Spleen (tissue), 7 donors: ENCODE results near the gene PGAP2.

ENCODE experiments used
- POLR2A ChIP-seq, 3 donors: fragments of 450-650 bp; IDR thresholded peaks; one replicate each; pipeline ENCODE4 v1.5.1; 2017; ENCODE audit warnings: antibody characterized with exemption in 3 of 3, mild to moderate bottlenecking in 1 of 3
- POLR2AphosphoS5 ChIP-seq, 3 donors: sonication (generic); formaldehyde crosslinking; IDR thresholded peaks; one replicate each; pipeline ENCODE4 v1.5.1; 2017; ENCODE audit warnings: antibody characterized with exemption in 3 of 3
- TF ChIP-seq, protein P1 (sequence below), 11 experiments: fragments of 200-600 bp in 7 of 11; fragments of 450-650 bp in 4 of 11; sonication (generic) in 4 of 11; IDR thresholded peaks in 8 of 11; conservative IDR thresholded peaks in 3 of 11; 1 replicate in 7 of 11; 2 replicates in 4 of 11; pipeline versions ENCODE4 v1.4.0 to v1.8.0; 2016 to 2021; ENCODE audit warnings: antibody characterized with exemption in 11 of 11, inconsistent platforms in 4 of 11, mild to moderate bottlenecking in 1 of 11
- donor health status: DM: no; HTN: no; CAD: no; lungs with moderate emphysema.
- donor health status: DM: no; HTN: no; CAD: no.
- donor health status: DM: no; HTN: no; CAD: no.

DNA sequence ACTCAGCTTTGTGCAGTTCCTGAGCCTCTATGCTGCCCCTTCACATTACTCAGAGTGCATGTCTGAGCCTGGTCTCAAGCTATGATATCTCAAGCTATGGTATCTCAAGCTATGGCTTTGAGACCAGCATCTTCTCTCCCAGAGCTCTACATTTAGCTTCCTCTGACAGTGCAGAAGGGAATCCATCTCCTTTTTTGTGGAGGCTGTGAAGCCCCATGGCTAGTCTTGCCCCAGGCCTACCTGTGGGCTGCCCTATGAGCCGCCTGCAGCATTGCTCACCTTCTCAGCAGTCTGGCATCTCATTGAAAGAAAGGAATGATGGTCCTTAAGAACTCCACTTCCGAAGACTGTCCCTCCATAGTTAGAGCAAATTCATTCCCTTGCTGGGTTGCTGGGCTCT lies 12.6 kb downstream of the PGAP2 start:
- TF ChIP-seq, protein P1, sequence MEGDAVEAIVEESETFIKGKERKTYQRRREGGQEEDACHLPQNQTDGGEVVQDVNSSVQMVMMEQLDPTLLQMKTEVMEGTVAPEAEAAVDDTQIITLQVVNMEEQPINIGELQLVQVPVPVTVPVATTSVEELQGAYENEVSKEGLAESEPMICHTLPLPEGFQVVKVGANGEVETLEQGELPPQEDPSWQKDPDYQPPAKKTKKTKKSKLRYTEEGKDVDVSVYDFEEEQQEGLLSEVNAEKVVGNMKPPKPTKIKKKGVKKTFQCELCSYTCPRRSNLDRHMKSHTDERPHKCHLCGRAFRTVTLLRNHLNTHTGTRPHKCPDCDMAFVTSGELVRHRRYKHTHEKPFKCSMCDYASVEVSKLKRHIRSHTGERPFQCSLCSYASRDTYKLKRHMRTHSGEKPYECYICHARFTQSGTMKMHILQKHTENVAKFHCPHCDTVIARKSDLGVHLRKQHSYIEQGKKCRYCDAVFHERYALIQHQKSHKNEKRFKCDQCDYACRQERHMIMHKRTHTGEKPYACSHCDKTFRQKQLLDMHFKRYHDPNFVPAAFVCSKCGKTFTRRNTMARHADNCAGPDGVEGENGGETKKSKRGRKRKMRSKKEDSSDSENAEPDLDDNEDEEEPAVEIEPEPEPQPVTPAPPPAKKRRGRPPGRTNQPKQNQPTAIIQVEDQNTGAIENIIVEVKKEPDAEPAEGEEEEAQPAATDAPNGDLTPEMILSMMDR (IDR thresholded peaks at IDR 0.05 in 8 of 11, conservative IDR thresholded peaks at IDR 0.05 in 3 of 11), result no peak
- TF ChIP-seq POLR2A (IDR thresholded peaks at IDR 0.05), result no peak
- no peak for TF ChIP-seq POLR2AphosphoS5 (IDR thresholded peaks at IDR 0.05)
